HG03103 (cell line): ENCODE results near the gene EVI2B.
"Not testable (repeated sequence)": the region's sequence is repeated elsewhere in the genome, so short reads cannot be mapped to it uniquely, and the experiment has no call there.

ENCODE experiments used
- ATAC-seq: cut with Tn5 transposase; IDR thresholded peaks from one replicate; pipeline ENCODE4 v1.9.1; 2021; ENCODE audit warnings: low read depth; ENCODE audit not compliant: unreplicated experiment

EVI2B gene

GRCh38 chr17:31273516-31273915, 40.3 kb downstream of the EVI2B start:
- ATAC-seq, result no peak

GRCh38 chr17:31272803-31273202, 41.1 kb downstream of the EVI2B start:
- no peak for ATAC-seq

GRCh38 chr17:31272236-31272635, 41.6 kb downstream of the EVI2B start:
- ATAC-seq, result no peak

- no peak for ATAC-seq
Observed at GRCh38 chr17:31269578-31269983, 44.3 kb downstream of the EVI2B start.

- no peak for ATAC-seq
Observed at GRCh38 chr17:31269036-31269577, 44.7 kb downstream of the EVI2B start.

- no peak for ATAC-seq
Observed at GRCh38 chr17:31266042-31266441, 47.8 kb downstream of the EVI2B start.

GRCh38 chr17:31262923-31263322, 50.9 kb downstream of the EVI2B start:
- not testable (repeated sequence) for ATAC-seq

- no peak for ATAC-seq
Observed at GRCh38 chr17:31261601-31262000, 52.3 kb downstream of the EVI2B start.

GRCh38 chr17:31260151-31260550, 53.7 kb downstream of the EVI2B start:
- no peak for ATAC-seq

- no peak for ATAC-seq
Observed at GRCh38 chr17:31256936-31257335, 56.9 kb downstream of the EVI2B start.

GRCh38 chr17:31254654-31255053, 59.2 kb downstream of the EVI2B start:
- ATAC-seq, result no peak
